Non-pigmented ciliary epithelial cell (primary cell): ENCODE measurements around the gene SIGLEC9.

Source experiments
- DNase-seq: peaks from one replicate; pipeline ENCODE4 v3.0.0-alpha.2; 2010; ENCODE audit warnings: low read depth

Gene SIGLEC9

DNA sequence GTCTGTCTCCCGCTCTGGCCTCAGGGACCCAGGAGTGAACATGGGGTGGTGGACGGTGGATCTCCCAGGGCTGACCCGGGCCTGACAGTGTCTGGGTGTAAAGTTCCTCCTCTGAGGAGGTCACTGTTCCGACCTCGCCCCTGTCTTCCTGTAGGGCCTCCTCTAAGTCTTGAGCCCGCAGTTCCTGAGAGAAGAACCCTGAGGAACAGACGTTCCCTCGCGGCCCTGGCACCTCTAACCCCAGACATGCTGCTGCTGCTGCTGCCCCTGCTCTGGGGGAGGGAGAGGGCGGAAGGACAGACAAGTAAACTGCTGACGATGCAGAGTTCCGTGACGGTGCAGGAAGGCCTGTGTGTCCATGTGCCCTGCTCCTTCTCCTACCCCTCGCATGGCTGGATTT lies at the start of gene SIGLEC9:
TSS of gene SIGLEC9 (plus strand) at position 178 of the 400 bp plus-strand sequence. CDS start at position 247, 69 bp downstream.
- DNase-seq, result no peak

DNA sequence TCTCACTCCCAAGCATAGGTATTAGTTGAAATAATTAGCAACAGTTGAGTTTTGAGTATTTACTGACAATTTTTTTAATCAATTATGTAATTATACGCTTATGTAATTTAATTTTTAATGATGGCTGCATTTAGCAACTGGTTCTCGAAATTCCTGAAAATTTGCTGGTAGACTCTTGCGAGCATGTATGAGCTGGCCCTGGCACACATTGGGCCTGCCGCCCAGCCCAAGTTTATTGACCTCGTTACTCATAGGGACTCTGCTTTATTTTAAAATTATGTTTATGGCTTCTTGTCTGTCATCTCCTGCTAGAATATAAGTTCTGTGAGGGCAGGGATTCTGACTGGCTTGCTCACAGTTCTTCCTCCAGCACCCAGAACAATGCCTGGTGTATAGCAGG lies 48.7 kb upstream of the SIGLEC9 start:
- no peak for DNase-seq

DNA sequence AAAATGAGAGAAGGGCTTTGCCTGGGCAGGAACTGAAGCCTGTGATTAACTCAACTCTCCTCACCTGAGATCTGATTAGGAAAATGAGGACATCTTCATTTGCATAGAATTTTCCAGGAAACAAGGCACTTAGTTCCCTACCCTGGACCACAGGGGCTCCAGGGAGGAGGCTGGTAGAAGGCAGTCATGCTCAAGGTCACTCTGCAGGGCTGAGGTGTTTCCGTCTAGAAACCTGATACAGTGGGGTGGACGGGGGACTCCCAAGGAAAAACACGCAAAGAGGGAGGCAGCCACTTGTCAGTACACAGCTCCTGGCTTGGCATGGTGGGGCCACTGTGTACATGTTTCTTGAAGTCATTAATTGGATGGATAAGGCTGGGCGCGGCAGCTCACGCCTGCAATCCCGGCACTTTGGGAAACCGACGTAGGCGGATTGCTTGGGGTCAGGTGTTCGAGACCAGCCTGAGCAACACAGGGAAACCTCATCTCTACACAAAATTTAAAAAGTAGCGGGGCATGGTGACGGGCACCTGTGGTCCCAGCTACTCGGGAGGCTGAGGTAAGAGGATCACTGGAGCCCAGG lies 48.0 kb upstream of the SIGLEC9 start:
- DNase-seq, result no peak

DNA sequence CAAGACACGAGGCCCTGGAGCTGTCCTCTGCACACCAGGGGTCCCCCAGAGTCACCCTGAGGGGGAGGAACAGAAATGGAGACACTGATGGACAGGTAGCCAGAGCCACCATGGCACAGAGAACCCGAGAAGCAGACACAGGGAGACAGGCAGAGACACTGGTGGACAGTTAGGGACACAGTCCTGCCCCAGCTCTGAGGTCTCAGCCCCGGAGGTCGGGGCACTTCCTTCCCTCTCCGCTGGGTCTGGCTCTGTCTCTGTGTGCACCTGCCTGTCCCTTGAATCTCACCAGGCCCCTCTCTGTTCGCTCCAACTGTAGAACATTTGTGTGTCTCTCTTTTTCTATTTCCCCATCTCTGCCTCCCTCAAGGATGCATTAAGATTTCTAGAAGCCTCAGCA lies 46.6 kb upstream of the SIGLEC9 start:
- no peak for DNase-seq

- no peak for DNase-seq
Observed at GRCh38 chr19:51078731-51079130, 46.0 kb upstream of the SIGLEC9 start.

- DNase-seq, result no peak
Observed at GRCh38 chr19:51079481-51080110, 45.1 kb upstream of the SIGLEC9 start.

- DNase-seq, result no peak
Observed at GRCh38 chr19:51081476-51081875, 43.2 kb upstream of the SIGLEC9 start.

DNA sequence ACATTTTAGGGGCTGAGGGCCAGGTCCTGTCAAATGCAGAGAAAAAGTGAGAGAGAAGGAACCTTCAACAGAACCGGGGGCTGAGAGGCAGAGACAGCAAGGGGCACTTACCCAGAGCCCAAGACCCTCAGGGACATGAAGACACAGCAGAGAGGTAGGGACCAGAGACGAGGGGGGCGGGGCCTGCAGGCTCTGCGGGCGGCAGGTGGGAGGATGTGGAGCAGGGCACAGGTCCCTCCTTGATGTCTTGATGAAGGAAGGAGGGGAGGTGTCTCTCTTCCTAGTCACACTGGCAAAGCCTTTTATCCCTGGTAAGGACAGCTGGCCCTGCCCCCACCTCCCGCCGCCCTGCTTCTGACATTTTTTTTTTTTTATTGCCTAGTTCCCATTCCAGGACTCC lies 42.1 kb upstream of the SIGLEC9 start, which contains the start of gene KLK14:
TSS of gene KLK14 (minus strand) at position 277 of the 400 bp plus-strand sequence. CDS start at position 4, 273 bp downstream.
- no peak for DNase-seq

DNA sequence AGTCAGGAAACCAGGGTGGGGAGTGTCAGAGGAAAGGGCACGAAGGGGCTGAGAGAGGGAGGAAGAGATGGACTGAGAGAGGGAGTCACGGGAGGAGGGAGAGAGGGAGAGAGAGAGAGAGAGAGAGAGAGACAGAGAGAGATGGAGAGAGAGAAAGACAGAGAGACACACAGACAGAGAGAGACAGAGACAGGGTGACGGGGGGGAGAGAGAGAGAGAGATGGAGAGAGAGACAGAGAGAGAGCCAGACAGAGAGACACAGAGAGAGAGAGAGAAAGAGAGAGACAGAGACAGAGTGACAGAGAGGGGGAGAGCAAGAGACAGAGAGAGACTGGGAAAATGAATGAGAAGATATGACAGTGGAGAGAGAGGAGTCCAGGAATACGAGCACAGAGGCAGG lies 41.5 kb upstream of the SIGLEC9 start:
- no peak for DNase-seq

GRCh38 chr19:51083783-51084182 lies 40.9 kb upstream of the SIGLEC9 start:
- no peak for DNase-seq

- DNase-seq, result no peak
Observed at GRCh38 chr19:51084505-51084904, 40.2 kb upstream of the SIGLEC9 start.

GRCh38 chr19:51086153-51086850 lies 38.4 kb upstream of the SIGLEC9 start:
- no peak for DNase-seq

- no peak for DNase-seq
Observed at GRCh38 chr19:51089786-51090185, 34.9 kb upstream of the SIGLEC9 start.

- DNase-seq, result no peak
Observed at GRCh38 chr19:51090471-51090870, 34.2 kb upstream of the SIGLEC9 start.

DNA sequence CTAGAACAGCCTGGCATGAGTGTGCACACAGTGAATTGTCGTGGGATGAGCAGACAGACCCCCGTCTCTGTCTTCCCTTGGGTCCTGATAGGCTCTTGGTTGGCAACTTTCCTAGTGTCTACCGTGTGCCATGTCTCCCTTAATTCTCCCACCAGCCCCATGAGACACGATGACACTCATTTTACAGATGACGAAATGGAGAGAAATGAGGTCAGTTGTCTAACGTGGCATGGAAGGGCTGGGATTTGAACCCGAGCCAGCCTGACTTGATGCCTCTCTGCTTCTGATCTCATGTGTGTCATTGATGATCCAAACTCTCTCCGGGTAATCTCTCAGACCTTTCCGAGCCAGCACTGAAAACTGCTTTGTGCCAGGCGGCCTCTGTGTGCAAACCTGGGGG lies 33.6 kb upstream of the SIGLEC9 start:
- no peak for DNase-seq

- DNase-seq, result no peak
Observed at GRCh38 chr19:51091895-51092873, 32.5 kb upstream of the SIGLEC9 start.

DNA sequence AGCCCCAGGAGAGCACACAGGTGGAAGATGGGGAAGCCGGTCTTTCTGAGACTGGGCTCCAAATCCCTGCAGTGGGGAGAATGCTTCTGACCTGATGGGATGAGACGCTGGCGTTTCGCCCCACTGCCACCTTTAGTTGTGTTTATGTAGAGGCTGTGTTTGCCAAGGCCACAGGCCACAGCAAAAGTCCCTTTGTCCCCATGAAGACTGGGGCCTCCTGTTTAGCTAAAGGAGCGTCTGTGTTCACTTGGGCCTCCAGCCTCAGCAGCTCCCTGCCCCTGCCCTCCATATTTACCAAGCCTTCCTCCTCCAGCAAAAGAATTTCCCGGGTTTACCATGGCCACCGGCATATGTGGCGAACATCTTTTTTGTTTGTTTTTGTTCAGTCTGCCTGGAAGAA lies 31.6 kb upstream of the SIGLEC9 start:
- no peak for DNase-seq

GRCh38 chr19:51093510-51094345 lies 31.0 kb upstream of the SIGLEC9 start:
- DNase-seq, result no peak

DNA sequence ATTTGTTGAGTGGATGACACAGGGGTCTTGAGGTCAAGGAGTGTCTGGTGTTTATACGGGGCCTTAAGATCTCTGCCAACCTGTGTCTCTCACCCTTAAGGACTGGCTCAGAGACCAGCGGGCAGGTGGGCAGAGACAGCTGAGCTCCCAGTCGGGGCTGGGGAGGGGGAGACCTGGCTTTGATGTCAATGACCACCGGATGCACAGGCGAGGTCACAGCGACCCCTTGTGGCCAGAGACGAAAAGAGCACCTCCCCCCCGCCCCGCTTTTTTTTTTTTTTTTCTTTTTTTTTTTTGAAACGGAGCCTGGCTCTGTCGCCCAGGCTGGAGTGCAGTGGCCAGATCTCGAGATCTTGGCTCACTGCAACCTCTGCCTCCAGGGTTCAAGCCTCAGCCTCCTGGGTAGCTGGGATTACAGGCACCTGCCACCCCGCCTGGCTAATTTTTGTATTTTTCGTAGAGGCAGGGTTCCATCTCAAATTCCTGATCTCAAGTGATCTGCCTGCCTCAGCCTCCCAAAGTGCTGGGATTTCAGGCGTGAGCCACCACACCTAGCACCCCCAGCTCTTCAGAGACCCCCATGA lies 29.9 kb upstream of the SIGLEC9 start:
- DNase-seq, result no peak

- no peak for DNase-seq
Observed at GRCh38 chr19:51096473-51097165, 28.1 kb upstream of the SIGLEC9 start.
